ENCODE results near the gene SPSB2.

DNA sequence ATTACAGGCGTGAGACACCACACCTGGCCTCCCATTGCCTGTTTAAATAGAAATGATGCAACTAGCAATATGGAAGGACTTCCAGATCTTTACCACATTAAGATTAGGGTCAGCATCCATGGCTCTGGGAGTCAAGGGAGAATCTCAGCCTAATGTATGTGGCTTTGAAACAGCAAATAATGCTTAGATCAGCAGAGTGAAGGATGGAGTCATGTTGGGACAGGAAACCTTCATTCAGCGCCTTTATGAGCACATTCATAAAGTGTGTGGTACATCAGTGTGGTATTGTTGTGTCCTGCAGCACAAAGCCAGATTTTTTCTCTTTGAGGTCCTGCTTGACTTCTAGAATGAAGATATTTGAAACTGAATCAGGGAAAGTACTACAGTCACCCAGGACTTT lies 15.3 kb upstream of the SPSB2 start:
- TF ChIP-seq, protein P1, sequence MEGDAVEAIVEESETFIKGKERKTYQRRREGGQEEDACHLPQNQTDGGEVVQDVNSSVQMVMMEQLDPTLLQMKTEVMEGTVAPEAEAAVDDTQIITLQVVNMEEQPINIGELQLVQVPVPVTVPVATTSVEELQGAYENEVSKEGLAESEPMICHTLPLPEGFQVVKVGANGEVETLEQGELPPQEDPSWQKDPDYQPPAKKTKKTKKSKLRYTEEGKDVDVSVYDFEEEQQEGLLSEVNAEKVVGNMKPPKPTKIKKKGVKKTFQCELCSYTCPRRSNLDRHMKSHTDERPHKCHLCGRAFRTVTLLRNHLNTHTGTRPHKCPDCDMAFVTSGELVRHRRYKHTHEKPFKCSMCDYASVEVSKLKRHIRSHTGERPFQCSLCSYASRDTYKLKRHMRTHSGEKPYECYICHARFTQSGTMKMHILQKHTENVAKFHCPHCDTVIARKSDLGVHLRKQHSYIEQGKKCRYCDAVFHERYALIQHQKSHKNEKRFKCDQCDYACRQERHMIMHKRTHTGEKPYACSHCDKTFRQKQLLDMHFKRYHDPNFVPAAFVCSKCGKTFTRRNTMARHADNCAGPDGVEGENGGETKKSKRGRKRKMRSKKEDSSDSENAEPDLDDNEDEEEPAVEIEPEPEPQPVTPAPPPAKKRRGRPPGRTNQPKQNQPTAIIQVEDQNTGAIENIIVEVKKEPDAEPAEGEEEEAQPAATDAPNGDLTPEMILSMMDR (conservative IDR thresholded peaks at IDR 0.05), result no peak
- TF ChIP-seq ZFX (IDR thresholded peaks at IDR 0.05), result no peak

All from C4-2B (cell line).